GM21619 (cell line): ENCODE results near the gene BTRC.
"Not testable (repeated sequence)": the region's sequence is repeated elsewhere in the genome, so short reads cannot be mapped to it uniquely, and the experiment has no call there.

ENCODE experiments used
- ATAC-seq: cut with Tn5 transposase; IDR thresholded peaks from one replicate; pipeline ENCODE4 v1.9.1; 2021; ENCODE audit not compliant: unreplicated experiment

The BTRC gene

GRCh38 chr10:101341438-101341837 is 12.5 kb upstream of the BTRC start:
- no peak for ATAC-seq

- no peak for ATAC-seq
These were observed 7.8 kb upstream of the BTRC start for GRCh38 chr10:101346177-101346576.

GRCh38 chr10:101351017-101351416 is 2.9 kb upstream of the BTRC start:
- ATAC-seq: no peak

GRCh38 chr10:101351477-101351876 is 2.5 kb upstream of the BTRC start:
- no peak for ATAC-seq

GRCh38 chr10:101352857-101353256 is 1.1 kb upstream of the BTRC start:
- not testable (repeated sequence) for ATAC-seq

GRCh38 chr10:101354328-101355071 is 535 bp downstream of the BTRC start:
- peak; percentile 21 for ATAC-seq

DNA sequence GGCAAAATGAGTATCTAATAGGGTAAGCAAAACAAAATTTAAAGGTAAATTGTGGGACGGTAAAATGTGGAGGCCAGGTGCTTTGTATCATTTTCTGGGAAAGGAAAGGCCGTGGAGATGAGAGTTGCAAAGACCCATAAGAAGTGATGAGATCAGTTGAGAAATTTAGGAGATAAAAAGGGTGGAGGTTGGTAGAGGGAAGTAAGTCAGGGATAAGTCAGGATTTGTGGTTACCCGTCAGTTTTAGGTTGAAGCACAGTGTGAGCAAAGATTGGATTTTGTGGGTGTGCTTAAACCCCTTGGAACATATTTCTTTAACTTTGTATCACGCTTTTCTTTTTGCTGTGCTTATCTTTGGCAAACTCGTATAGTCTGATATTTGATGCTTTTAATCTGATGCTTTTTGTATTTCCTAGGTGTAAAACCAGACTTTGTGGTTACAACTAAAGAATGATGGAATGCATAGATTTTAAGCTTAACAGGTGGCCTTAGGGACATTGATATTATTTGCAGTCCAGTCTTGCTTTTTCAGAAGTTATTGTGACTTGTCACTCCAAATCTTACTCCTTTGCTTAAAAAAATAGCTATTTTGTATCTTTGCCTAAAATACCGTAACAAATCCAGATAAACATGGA is 1.2 kb downstream of the BTRC start:
- ATAC-seq: no peak

GRCh38 chr10:101356132-101356531 is 2.2 kb downstream of the BTRC start:
- no peak for ATAC-seq

DNA sequence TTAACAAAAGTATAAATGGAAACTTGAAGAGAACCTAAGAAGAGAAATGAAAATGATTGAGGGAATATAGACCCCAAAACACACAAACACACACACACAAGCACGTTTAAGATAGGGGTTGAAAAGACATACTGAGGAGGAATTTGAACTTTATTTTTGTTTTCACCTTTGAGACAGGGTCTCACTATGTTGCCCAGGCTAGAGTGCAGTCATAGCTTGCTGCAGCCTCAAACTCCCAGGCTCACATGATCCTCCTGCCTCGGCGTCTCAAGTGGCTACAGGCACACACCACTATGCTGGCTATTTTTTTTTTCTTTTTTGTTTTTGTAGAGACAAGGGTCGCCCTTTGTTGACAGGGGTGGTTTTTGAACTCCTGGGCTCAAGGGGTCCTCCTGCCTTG is 4.0 kb downstream of the BTRC start:
- ATAC-seq: no peak

- no peak for ATAC-seq
These were observed 4.8 kb downstream of the BTRC start for GRCh38 chr10:101358706-101359300.

DNA sequence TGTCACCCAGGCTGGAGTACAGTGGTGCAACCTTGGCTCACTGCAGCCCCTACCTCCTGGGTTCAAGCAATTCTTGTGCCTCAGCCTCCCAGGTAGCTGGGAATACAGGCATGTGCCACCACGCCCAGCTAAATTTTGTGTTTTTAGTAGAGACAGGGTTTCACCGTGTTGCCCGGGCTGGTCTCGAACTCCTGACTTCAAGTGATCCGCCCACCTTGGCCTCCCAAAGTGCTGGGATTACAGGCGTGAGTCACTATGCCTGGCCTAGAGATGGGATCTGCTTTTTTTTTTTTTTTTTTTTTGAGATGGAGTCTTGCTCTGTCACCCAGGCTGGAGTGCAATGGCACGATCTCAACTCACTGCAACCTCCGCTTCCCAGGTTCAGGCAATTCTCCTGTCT is 6.1 kb downstream of the BTRC start:
- not testable (repeated sequence) for ATAC-seq

DNA sequence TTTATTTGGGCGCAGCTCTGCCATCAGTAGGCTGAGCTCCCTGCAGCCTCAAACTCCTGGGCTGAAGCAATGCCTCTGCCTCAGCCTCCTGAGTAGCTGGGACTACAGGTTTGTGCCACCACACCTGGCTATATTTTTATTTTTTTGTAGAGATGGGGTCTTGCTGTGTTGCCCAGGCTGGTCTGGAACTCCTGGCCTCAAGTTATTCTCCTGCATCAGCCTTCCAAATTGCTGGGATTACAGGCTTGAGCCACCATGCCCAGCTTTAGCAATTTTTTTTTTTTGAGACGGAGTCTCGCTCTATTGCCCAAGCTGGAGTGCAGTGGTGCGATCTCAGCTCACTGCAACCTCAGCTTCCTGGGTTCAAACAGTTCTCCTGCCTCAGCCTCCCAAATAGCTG is 6.9 kb downstream of the BTRC start:
- not testable (repeated sequence) for ATAC-seq

DNA sequence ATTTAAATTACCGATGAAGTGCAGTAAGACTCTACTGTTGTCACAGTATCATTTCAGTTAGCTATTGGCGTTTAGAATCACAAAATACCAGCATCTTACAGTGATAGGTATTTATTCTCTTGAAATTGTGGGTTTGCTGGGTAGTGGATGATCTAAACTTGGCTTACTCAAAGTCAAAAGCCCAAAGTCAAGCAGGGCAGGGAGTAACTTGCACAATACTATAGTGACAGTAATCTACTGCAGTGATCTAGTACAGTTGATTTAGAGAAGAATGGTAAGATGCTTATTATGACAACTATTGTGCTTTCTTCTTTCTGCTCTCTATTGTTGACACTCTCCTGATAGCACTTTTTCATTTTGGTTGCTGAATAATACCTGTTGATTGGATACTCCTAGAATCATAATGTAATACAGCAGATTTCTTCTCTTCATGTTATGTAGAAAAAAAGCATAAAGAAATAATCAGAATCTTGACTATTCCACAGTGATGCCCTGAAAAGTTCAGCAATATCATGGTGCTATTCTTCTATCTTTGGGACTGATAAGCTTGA is 10.0 kb downstream of the BTRC start:
- no peak for ATAC-seq

GRCh38 chr10:101364721-101365120 is 10.8 kb downstream of the BTRC start:
- no peak for ATAC-seq

DNA sequence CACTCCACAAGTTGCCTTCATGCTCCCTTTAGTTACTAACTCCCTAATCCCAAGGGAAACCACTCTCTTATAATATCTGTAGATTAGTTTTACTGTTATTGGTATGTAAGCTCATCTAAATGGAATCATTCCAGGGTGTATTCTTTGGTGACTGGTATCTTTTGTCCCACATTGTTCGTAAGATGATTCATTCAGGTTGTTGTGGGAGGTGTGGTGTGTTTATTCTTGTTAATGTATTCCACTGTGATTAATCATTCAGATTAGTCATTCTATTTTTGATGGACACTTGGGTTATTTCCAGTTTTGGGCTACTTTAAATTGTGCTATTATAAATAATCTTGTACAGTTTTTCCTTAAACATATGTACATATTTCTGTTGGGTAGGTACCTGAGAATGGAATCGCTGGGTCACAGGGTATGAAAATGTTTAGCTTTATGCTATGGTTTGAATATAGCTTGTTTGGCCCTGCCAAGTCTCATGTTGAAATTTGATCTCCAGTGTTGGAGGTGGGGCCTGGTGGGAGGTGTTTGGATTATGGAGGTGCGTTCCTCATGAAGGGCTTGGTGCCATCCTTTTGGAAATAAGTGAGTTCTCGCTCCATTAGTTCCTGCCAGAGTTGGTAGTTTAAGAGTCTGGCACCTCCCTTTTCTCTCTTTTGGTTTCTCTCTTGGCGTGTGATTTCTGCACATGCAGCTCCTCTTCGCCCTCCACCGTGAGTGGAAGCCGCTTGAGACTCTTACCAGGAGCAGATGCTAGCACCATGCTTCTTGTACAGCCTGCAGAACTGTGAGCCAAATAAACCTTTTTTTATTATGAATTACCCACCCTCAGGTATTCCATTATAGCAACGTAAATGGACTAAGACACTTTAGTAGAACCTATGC is 13.8 kb downstream of the BTRC start:
- ATAC-seq: no peak

GRCh38 chr10:101373063-101373462 is 19.1 kb downstream of the BTRC start:
- no peak for ATAC-seq

DNA sequence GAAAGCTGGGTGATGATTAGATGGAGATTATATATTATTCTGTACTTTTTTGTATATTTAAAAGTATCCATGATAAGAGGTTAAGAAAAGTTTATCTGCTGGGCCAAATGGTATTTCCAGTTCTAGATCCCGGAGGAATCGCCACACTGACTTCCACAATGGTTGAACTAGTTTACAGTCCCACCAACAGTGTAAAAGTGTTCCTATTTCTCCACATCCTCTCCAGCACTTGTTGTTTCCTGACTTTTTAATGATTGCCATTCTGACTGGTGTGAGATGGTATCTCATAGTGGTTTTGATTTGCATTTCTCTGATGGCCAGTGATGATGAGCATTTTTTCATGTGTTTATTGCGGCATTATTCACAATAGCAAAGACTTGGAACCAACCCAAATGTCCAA is 20.0 kb downstream of the BTRC start:
- not testable (repeated sequence) for ATAC-seq

DNA sequence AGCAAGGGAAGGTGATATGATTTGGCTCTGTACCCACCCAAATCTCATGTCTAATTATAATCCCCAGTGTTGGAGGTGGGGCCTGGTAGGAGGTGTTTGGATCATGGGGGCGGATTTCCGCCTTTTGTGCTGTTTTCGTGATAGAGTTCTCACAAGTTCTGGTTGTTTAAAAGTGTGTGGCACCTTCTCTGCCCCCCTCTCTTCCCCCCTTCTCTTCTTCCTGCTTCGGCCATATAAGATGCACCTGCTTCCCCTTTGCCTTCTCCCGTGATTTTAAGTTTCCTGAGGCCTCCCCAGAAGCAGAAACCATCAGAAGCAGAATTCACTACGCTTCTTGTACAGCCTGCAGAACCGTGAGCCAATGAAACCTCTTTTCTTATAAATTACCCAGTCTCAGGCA is 21.1 kb downstream of the BTRC start:
- no peak for ATAC-seq

DNA sequence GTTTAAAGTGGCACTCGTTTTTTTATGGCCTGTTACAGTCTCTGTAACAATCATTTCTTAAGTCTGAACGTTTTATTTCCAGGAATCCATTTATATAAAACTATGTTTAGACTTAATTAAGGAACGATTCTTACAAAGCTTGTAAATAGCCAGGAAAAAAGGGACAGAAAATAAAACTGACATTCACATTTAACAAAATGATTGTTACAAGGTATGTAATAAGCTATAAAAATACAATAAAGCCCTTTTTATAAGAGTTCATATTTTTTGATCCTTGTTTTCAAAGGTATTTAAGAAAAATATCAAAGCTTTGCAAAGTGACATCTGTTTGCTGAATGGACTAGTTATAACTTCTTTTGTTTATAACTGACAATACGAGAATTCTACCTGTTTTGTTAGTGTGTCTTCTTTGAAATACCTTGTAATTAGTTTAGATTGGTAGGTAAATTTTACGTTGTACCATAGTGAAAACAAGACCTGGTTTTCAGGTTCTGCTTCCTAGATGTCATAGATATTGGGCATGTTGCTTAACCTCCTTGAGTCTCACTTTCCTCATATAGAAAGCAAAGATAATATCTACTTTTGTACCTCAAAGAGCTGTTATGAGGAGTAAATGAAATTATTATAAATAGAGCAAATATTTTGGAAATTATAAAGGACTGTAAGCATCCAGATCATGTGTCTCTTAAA is 25.8 kb downstream of the BTRC start:
- ATAC-seq: no peak

DNA sequence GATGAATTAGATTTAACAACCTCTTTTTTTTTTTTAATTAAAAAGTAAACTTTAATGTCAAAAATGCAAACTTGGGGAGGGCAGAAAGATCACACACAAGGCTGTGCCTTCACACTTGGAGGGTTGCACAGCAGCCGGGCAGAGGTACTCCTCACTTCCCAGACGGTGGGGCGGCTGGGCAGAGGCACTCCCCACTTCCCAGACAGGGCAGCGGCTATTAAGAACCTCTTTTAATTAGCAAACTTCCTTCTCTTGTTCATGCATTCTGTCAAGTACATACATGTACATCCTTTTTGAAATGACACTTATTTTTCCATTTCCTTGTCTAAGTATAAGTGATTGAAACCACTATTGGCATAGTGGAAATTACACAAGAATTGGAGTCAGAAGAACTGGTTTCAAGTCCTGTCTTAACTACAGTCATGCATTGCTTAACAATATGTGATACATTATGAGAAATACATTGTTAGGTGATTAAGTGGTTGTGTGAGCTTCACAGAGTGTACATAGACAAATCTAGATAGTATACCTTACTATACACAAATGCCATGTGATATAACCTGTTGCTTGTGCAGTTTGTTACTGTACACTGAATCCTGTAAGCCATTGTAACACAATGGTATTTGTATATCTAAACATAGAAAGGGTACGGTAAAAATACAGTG is 26.5 kb downstream of the BTRC start:
- no peak for ATAC-seq
